Adrenal gland (tissue), 5 donors: ENCODE measurements around the gene STON2.

Experiments used
- CTCF ChIP-seq, 6 experiments: fragments of 450-650 bp in 4 of 6; fragments of 200-600 bp in 2 of 6; sonication (generic) in 1 of 6; IDR thresholded peaks; 1 replicate in 5 of 6; 2 replicates in 1 of 6; pipeline versions ENCODE4 v1.5.1 to v1.8.0; 2016 to 2021; ENCODE audit warnings: antibody characterized with exemption in 6 of 6, mild to moderate bottlenecking in 2 of 6, moderate library complexity in 1 of 6
- POLR2A ChIP-seq, 2 donors: fragments of 450-650 bp; IDR thresholded peaks; one replicate each; pipeline ENCODE4 v1.6.1; 2017; ENCODE audit warnings: antibody characterized with exemption in 2 of 2, mild to moderate bottlenecking in 2 of 2, moderate library complexity in 1 of 2
- donor health status: DM: no; HTN: no; CAD: no.

- no peak for TF ChIP-seq POLR2A (IDR thresholded peaks at IDR 0.05)
- TF ChIP-seq CTCF (IDR thresholded peaks at IDR 0.05) = no peak
Measured at GRCh38 chr14:81245771-81246170, 154.4 kb downstream of the STON2 start.
